NCI-H146 treated with DMSO at 0.1 percent for 48 hours (cell line): Measurements from ENCODE around the gene SUN5.
"Not testable (repeated sequence)": the region's sequence is repeated elsewhere in the genome, so short reads cannot be mapped to it uniquely, and the experiment has no call there.

Source experiments
- DNase-seq: peaks from one replicate; lab custom pipeline; 2025; ENCODE audit not compliant: unreplicated experiment; lab: John Stamatoyannopoulos, UW

SUN5 gene

DNA sequence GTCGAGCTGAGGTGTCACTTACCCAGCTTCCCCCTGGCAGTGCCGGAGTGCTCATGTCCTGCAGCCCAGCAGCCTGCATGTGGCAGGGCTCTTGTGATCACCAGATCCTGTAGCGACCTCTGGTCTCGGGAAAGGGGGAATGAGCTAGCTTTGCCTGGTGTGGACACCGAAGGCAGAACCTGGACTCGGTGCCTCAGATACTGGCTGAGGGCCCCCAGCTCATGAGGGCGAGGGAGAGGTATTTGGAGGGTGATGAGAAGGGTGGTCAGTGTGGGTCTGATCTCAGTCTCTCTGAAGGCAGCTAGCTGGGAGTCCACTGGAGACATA, 26.3 kb downstream of the SUN5 start:
- no peak for DNase-seq

DNA sequence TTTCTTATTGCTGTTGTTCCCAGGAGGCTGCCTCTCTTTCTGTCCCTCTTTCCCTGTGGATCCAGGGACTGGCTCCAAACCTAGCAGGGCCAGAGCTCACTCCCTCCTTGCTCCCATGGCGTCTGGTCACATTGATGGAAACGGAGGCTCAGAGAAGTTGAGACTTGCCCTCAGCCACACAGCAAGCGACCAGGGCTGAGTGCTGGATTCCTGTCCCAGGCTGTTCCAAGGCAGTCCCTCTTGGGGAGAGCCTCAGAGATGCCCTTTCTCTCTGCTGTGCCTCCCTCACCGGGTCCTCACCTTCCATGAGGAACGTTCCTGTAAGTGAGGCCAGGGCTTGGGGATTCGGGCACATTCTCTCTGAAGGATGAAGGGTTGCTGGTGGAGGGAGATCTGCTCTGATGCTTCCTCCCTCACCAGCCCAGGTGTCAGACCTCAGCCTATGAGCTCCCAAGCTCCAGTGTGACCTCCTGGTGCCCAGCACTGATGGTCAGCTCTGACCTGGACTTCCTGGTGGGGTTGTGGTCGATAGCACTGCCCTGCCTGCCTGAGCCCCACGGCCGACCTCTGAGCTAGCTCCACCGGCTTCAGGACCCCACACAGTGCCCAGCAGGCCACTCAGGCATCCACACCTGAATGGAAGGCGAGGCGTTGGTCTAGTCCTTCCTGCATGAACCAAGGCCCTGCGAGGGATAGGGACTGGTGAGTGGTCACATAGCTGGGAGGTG, 26.8 kb downstream of the SUN5 start:
- DNase-seq: no peak

DNA sequence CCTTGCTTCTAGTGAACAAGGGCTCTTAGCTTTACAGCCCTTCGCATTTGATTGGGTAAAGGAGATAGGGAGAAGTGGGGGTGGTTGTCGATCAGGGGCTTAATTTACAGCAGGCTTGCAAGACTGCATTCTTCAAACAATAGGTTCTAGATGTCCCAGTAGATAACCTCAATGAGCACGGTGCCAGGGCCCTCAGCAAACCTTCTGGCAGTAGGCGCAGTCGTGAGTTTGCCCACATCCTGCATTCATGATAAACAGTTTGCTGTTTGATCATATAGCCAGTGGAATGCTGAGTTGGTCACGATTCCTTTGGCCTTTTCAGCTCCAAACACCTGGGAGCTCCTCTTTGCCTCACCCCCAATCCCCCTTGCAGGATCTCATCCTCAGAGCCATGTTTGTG, 27.5 kb downstream of the SUN5 start:
- no peak for DNase-seq

DNA sequence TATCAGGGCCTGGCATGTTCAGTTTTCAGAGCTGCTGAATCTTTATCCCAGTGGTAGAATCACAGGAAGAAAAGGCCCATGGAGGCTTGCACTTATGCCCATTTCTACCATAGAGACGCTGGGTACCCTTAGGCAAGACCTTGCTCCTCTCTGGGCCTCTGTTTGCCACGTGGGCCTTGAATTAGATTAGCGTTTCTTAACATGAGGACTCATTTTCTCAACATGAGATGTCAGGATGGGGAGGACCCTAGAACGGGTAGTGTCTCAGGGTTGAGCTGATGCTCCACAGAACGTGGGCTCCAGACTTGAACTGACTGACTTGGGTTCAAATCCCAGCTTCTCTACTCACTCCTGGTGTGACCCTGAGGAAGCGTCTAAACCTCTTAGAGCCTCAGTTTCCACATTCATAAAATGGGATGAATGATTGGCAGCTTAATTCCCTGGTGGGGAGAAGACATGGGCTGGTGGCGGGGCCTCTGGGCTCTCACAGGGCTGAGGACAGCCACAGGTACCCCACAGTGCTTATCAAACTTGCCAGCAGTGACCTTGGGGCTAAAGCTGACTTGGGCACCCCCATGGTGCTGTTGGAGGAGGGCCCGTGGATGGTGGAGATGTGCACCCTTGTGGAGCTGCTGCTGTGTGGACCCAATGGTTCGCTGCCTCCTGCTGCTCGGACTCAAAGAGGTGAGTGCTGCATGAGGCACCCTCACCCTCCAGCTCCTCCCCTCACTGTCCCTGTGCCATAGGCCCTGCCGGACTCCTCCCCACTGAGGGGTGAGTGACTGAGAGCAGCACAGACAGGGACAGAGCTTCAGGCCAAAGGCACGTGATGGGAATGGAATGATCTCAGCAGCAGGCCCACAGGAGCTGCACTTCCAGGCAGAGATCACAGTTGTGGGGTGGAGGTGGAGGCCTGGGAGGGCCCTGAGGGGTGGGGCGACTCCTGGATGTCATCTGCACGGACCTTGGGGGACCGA, 28.2 kb downstream of the SUN5 start:
- DNase-seq: no peak

DNA sequence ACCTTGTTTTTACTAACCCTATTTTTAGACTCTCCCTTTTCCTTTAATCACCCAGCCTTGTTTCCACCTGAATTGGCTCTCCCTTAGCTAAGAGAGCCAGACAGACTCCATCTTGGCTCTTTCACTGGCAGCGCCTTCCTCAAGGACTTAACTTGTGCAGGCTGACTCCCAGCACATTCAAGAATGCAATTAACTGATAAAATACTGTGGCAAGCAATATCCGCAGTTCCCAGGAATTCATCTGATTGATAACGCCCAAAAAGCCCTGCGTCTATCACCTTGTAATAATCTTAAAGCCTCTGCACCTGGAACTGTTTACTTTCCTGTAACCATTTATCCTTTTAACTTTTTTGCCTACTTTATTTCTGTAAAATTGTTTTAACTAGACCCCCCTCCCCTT, 29.1 kb downstream of the SUN5 start:
- not testable (repeated sequence) for DNase-seq

DNA sequence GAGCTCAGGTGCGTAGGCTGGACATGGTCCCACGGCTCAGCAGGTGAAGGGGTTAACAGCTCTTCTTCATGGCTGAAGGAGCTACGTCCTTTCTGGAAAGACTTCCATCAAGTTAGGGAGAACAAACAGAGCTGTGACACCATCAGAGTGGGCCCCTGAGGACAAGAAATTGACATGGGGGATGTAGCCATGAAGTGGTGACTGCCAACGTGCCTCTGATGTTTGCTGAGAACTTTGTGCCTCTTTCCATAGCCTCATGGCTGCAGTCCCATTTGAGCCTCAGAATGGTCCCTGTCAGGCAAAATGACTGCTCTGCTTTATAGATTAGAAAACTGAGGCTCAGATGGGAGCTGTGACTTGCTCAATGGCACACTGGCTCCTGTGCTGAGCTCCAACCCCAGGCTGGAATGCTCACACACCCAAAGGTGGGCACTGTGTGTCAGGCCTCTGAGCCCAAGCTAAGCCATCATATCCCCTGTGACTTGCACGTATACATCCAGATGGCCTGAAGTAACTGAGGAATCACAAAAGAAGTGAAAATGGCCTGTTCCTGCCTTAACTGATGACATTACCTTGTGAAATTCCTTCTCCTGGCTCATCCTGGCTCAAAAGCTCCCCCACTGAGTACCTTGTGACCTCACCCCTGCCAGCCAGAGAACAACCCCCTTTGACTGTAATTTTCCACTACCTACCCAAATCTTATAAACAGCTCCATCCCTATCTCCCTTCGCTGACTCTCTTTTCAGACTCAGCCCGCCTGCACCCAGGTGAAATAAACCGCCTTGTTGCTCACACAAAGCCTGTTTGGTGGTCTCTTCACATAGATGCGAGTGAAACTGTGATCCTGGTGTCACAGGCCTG, 29.8 kb downstream of the SUN5 start:
- not testable (repeated sequence) for DNase-seq

DNA sequence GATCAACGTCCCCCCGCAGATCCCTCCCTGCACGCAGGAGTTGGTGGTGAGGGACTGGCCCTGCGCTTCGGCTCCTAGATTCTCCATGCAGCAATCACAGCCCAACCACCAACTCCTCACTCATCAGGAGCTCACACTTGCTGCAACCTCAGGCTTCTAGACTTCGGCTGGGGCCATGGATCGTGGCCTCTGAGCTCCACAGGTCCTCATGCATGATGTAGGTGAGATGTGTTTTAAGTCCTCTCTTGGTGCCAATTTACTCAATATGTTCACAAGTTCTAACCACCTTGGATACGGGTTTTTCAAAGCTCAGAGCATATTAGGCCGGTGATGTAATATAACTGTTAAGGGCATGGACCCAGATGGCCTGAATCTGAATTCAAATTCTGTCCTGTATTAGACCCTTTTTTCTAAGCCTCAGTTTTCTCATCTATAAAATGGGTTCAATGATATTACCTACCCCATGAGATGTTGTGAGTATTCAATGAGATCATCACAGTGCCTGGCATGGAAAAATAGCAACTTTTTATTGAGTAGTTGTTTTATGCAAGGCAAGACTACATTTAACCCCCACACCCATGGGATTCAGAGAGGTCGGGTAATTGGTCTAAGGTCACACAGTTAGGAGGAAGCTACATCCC, 31.0 kb downstream of the SUN5 start:
- DNase-seq: no peak

DNA sequence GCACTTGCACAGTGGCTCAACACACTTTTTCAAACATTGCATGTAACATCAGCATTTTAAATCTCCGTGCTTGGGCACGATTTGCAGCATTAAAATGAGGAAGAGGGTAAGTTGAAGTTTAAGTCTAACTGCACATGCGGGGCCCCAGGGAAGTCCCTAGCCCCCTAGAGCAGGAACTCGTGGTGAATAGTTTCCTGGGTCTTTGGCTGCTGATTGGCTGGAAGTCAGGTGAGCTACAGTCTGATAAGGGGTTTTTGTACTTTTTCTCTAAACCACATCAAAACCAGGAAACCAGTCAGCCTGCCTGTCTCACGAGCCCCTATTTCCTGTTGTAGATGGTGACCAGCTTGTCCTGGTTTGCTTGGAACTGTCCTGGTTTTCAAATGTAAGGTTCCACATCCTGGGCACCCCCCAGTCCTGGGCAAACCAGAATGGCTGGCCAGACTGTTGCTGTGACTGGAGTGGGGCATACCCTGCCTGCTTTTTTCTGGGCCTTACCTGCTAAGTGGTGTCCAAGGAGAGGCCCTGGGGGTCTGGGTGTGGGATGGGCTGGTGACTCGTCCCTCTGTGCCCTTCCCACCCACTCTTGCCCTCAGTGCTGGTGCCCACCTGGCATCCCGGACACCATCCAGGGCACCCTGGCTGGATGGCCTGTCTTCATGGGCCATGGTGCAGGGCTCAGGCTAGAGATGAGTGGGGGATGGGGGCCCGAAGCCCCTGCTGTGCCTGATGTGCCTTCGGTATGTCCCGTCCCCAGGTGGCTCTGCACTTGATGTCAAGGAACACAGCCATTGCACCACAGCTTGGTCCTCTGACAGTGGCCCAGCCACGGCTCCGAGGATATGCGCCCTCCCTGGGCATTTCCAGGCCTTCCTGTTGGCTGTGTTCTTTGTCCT, 31.8 kb downstream of the SUN5 start:
- no peak for DNase-seq

DNA sequence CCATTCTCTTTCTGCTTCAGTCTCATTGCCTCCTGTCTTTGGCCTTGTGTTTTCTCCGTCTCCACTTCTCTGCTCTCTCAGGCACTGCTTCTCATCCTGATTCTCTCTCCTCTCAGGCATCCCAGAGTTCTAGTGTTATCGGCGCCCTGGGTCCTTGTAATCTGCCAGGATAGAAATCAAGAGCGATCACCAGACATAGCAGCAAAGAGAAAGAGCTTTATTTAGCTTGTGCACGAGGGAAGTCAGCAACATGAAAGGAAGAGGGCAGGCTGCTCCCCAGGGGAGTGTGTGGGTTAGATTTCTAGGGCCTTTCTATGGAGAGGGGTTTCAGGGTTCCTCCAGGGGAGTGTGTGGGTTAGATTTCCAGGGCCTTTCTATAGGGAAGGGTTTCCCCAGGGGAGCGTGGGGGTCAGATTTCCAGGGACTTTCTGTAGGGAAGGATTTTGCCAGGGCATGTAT, 32.5 kb downstream of the SUN5 start:
- DNase-seq: no peak

DNA sequence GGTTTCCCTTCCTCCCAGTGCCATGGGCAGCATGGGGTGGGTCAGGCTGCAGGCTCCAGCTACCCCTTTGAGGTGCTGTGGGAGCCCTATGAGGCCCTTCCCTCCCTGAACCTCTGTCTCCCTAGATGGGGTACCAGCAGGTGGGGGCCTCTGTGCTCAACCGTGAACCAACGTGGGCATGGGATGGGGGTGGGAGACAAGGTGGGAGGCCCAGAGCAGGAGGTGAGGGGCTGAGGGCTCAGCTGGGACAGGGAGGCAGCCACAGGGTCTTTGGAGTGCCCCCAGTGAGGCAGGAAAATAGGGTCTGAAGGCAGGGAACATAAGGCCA, 33.3 kb downstream of the SUN5 start:
- DNase-seq: no peak

DNA sequence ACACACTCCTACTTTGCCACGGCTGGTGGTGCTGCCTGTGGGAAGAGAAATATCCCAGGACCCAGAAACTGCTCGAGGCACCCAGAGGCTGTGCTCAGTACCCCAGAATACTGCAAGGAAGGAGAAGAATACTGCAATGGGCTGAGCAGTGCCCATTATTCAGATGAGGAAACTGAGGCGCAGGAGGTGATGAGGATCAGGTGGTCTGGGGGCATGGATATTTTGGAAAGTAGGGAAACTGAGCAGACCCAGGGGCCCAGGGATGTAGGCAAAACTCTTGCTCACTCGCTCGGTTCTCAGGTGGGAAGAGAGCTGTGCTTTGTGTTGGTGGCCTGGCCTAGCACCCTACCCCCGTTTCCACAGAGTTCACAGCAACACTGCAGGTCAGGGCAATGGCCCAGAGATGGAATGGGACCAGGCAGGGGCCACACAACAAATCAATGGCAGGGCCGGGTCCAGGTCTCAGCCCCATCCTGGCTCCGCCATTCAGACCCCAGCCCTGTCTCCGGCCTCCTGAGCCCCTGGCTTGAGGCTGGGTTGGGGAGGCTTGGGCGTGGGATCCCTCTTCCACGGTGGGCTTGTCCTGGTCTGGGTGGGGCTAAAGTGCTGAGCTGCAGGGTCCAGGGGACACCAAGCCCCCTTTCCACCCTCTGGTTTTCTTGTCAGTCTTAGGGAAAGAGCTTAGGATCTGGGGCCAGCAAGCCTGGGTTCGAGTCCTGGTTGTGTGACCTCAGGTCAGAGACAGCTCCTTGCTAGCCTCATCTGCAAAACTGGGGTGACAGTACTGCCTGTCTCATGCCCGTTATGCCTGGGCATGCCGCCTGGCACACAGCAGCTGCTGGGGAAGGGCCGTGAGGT, 33.9 kb downstream of the SUN5 start:
- DNase-seq: no peak

DNA sequence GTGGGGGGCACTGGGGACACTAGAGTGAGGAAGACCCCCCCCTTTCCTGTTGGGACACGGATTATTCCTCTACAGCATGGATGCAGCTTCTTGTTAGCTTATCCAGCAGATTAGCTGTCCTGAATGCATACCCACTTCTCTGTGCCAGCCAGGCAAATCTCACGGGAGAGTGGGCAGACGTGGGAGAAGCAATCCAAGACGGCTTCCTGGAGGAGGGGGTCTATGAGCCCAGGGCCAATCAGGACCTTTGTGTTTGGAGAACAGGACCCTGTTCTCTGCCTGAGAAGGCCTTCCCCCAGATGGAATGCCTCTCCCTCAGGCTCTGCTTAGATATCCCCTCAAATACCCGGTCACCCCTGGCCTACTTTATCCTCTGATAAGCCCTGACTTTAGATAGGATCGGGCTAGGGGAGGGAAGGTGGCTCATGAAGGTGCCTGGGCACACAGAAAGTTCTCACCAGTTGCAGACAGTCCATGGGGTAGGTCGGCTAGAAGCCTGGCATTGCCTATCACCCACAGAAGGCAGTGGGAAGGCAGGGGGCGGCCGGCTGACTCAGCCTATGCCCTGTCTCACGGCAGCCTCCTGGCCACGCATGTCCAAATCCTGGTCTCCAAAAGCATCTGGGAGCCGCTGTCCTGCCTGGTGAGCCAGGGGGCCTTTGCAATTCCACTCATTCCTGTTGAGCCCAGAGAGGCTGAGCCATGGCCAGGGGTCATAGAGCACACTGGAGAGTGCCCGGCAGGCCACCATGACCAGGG, 34.7 kb downstream of the SUN5 start:
- no peak for DNase-seq

DNA sequence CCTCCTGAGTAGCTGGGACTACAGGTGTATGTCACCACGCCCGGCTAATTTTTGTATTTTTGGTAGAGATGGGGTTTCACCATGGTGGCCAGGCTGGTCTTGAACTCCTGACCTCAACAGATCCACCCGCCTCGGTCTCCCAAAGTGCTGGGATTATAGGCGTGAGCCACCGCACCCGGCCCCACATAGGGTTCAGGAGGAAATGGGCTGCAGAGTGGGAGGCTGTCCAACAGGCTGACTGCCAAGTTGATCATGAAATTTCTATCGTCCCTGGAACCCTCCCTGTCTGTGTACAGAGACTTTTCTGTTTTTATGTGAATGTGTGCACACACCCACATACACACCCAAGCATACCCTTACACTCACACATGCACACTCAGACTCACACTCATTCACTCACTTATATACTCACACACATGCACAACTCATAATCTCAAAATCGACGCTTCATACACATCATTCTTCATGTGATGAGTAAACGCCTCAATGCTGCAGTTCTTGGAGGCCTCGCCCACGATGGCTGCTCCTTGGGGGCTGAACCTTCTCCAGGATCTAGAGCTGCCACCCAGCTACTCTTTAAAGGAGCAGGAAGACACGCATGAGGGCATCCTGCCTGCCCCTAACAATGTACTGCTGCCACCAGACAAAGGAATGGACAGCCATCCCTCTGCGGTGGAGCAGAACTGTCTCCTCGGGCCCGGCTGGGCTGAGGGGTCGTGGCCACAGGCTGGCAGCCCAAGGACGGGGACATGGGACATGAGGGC, 35.6 kb downstream of the SUN5 start:
- DNase-seq: no peak

DNA sequence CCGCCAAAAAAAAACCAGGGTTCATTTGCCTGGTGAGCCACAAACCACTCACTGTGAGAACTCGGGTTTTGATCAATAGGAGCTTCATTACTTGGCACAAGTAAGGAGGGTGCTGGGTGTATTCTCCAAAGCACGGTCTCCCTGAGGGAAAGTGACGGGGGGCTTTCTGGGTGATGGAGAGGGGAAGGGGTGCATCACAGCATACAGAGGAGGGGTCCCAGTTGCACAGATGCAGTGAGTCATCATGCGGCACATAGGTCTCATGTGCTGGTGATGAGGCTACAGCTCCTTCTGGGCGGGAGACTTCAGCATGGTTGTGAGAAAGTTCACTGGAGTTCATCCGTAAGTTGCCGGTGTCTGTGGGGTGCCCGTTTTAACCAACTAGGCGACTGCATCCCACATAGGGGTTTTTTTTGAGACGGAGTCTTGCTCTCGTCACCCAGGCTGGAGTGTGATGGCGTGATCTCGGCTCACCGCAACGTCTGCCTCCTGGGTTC, 36.2 kb downstream of the SUN5 start:
- DNase-seq: no peak

DNA sequence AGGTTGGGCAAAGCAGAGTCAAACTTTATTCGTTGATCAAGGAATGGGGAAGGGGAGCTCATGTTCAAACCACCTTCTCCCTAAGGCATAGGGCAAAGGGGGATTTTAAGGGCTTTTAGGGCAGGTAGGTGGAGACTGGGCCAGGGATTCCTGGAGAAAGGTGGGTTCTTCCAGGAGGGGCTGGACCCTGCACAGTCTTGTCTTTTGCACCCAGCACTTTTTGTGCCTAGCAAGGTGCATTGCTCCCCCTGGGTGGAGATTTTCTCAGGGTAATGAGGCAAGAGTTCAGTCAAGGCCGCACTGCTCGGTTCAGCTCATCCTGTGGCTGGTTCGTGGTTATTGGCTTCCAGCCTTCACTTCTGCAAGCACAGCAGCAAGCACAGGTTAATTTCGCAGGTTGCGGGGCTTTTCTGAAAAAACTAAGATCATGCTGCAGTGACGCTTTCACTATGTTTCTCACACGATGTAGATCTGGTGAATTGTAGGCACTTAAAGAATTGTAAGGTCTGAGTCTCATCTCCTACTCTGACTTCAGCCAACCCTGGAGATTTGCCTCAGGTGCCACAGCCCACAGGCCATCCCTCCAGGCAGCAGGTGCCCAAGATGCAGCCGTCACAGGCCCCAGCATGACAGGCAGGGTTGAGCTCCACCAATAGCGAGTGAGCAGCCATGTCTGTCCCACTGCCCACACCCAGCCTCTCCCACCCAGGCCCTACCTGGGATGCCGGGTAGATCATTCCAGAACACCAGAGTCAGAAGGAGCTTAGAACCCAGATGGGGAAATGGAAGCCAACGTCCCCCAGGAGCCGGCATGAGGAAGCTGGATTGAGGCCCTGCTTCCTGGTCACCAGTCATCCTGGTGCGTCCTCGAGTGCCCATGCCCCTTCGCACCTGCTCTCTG, 37.1 kb downstream of the SUN5 start:
- no peak for DNase-seq

DNA sequence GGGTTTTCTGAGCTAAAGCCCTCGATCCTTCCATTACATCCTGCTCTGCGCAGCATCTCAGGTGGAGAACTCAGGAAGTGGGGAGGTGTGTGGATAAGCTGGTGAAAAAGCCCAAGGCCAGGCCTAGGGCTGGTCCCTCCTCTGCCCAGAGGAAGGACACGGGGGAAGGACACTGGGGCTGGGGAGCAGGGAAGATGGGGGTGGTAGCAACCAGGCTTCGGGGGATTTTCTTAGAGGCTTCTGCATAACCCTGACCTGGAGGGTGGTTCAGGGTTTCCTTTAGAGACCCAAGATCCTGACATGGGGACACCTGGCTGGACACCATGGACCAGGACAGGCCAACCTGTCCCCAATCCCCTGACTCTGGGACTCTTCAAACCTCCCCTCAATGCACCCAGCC, 37.9 kb downstream of the SUN5 start:
- DNase-seq: no peak
